K562 (cell line): ENCODE measurements around the gene SNX19. TPM values are rescaled to one million over a fixed set of nuclear protein-coding genes. Genes with fewer than 3 reads are reported as not detected.

Source experiments
- ATAC-seq: fragments of 200-7000 bp; cut with Tn5 transposase; 3 replicates; pipeline ENCODE4 v1.9.1; 2020; ENCODE audit warnings: moderate library complexity
- BruUV-seq: library from RNA; stranded (reverse); fragments of 400-500 nt; replicated peaks from 2 replicates; lab custom pipeline; 2021; lab: Mats Ljungman, UMichigan
- CTCF ChIA-PET: fragments of 300-600 bp; formaldehyde crosslinking; extraction: SDS; loops from one replicate; lab custom pipeline; 2021; ENCODE audit warnings: low intra/inter-chr PET ratio; lab: Yijun Ruan, JAX
- POLR2A ChIA-PET: fragments of 300-600, 350-650 bp; sonication (Branson Sonifier 250); formaldehyde crosslinking; extraction: SDS; loops from one replicate; lab custom pipeline; 2021; ENCODE audit warnings: antibody characterized with exemption, inconsistent platforms; lab: Yijun Ruan, JAX
- DNase-seq, 4 experiments: peaks; one replicate each; pipeline versions ENCODE4 v3.0.0 to v3.0.0-alpha.2; 2011 to 2018; ENCODE audit warnings: low spot score in 3 of 4, mixed read lengths in 3 of 4; ENCODE audit errors: extremely low read depth in 1 of 4
- FAIRE-seq: peaks from 2 replicates; lab custom pipeline; 2011; peaks lifted over from hg19 to GRCh38; lab: Jason Lieb, UNC
- H2AFZ ChIP-seq: 2 replicates; pipeline ENCODE4 v1.6.0; 2011; ENCODE audit warnings: low read depth, low read length, control low read depth, inconsistent platforms
- H3K27ac ChIP-seq: fragments of 200-600 bp; 3 replicates; pipeline ENCODE4 v1.8.0; 2011; ENCODE audit warnings: low read depth, mild to moderate bottlenecking, control low read depth, inconsistent platforms, low read length, moderate library complexity, mixed read lengths; ENCODE audit errors: extremely low read depth
- H3K27me3 ChIP-seq, 2 experiments: fragments of 300-600 bp in 1 of 2; 2 replicates in 1 of 2; 3 replicates in 1 of 2; pipeline versions ENCODE4 v1.6.0 to v1.8.0; 2011; ENCODE audit warnings: inconsistent platforms in 2 of 2, low read length in 2 of 2, mild to moderate bottlenecking in 1 of 2, mixed read lengths in 1 of 2, moderate library complexity in 1 of 2; ENCODE audit not compliant: control insufficient read depth in 2 of 2, insufficient read depth in 2 of 2
- H3K36me3 ChIP-seq: fragments of 300-600 bp; 3 replicates; pipeline ENCODE4 v1.8.0; 2011; ENCODE audit warnings: mild to moderate bottlenecking, low read length, inconsistent platforms; ENCODE audit not compliant: control insufficient read depth, insufficient read depth
- H3K4me1 ChIP-seq, 2 experiments: fragments of 200-600 bp in 1 of 2; replicated peaks in 1 of 2; 2 replicates in 1 of 2; 3 replicates in 1 of 2; pipeline versions ENCODE4 v1.5.1 to v1.8.0; 2011; ENCODE audit warnings: inconsistent platforms in 2 of 2, low read length in 2 of 2, mild to moderate bottlenecking in 1 of 2, mixed read lengths in 1 of 2, moderate library complexity in 1 of 2; ENCODE audit not compliant: control insufficient read depth in 2 of 2, insufficient read depth in 2 of 2
- H3K4me2 ChIP-seq: 2 replicates; pipeline ENCODE4 v1.6.1; 2011; ENCODE audit warnings: low read length, control low read depth, inconsistent platforms, mixed read lengths; ENCODE audit not compliant: insufficient read depth
- H3K4me3 ChIP-seq: fragments of 200-600 bp; sonication (generic), shearing (Covaris generic); 2 replicates; pipeline ENCODE4 v1.5.1; 2016; ENCODE audit warnings: control low read depth, inconsistent platforms
- H3K79me2 ChIP-seq: fragments of 200-600 bp; 3 replicates; pipeline ENCODE4 v1.8.0; 2011; ENCODE audit warnings: low read length, inconsistent platforms; ENCODE audit not compliant: control insufficient read depth, insufficient read depth
- H3K9ac ChIP-seq, 2 experiments: 2 replicates each; pipeline versions ENCODE4 v1.6.0 to v1.6.1; 2011; ENCODE audit warnings: low read depth in 2 of 2, low read length in 2 of 2, control low read depth in 1 of 2, inconsistent platforms in 1 of 2, mild to moderate bottlenecking in 1 of 2, mixed read lengths in 1 of 2; ENCODE audit not compliant: insufficient read depth in 1 of 2
- H3K9me1 ChIP-seq: one replicate; pipeline ENCODE4 v1.6.0; 2011; ENCODE audit warnings: inconsistent platforms, mild to moderate bottlenecking, low read length, moderate library complexity; ENCODE audit not compliant: control insufficient read depth, insufficient read depth
- H3K9me3 ChIP-seq: replicated peaks from 2 replicates; pipeline ENCODE4 v1.5.1; 2011; ENCODE audit warnings: low read depth, low read length, inconsistent platforms; ENCODE audit not compliant: control insufficient read depth, insufficient read depth
- H4K20me1 ChIP-seq: replicated peaks from 2 replicates; pipeline ENCODE4 v1.6.1; 2011; ENCODE audit warnings: low read length, inconsistent platforms, mixed read lengths; ENCODE audit not compliant: control insufficient read depth, insufficient read depth
- BHLHE40 ChIP-seq: IDR thresholded peaks from 2 replicates; pipeline ENCODE4 v1.6.1; 2011; ENCODE audit warnings: low read length, improper control_type of control experiment
- CBX1 ChIP-seq: sonication (generic); IDR thresholded peaks from 2 replicates; pipeline ENCODE4 v1.6.1; 2016; ENCODE audit warnings: antibody characterized with exemption, low read depth, mild to moderate bottlenecking
- HDAC1 ChIP-seq, 2 experiments: fragments of 450-650 bp; IDR thresholded peaks; 2 replicates each; pipeline ENCODE4 v1.6.1; 2016 to 2017; ENCODE audit warnings: inconsistent platforms in 1 of 2, mild to moderate bottlenecking in 1 of 2, moderate library complexity in 1 of 2
- HNRNPK ChIP-seq: fragments of 200-400 bp; formaldehyde crosslinking; IDR thresholded peaks from one replicate; pipeline ENCODE4 v1.6.1; 2018; ENCODE audit warnings: mild to moderate bottlenecking, low read depth, low read length; ENCODE audit not compliant: poor library complexity, severe bottlenecking
- KDM2B ChIP-seq: fragments of 250-450 bp; sonication (Bioruptor Pico); IDR thresholded peaks from 2 replicates; pipeline ENCODE4 v1.8.0; 2021; ENCODE audit warnings: mild to moderate bottlenecking, moderate library complexity
- MTA3 ChIP-seq: fragments of 450-650 bp; formaldehyde crosslinking; IDR thresholded peaks from 2 replicates; pipeline ENCODE4 v1.6.1; 2017; ENCODE audit warnings: mild to moderate bottlenecking, borderline replicate concordance
- NELFE ChIP-seq: IDR thresholded peaks from 2 replicates; pipeline ENCODE4 v1.6.1; 2011; ENCODE audit warnings: mild to moderate bottlenecking; ENCODE audit not compliant: insufficient read depth, insufficient read length
- TCF7 ChIP-seq: sonication (generic); IDR thresholded peaks from 2 replicates; pipeline ENCODE4 v1.6.1; 2016; ENCODE audit warnings: antibody characterized with exemption, borderline replicate concordance
- ZC3H4 ChIP-seq: sonication (generic); formaldehyde crosslinking; IDR thresholded peaks from 2 replicates; pipeline ENCODE4 v1.9.0; 2021; ENCODE audit warnings: missing genetic modification reagents, borderline replicate concordance
- ZNF12 ChIP-seq: sonication (generic); formaldehyde crosslinking; IDR thresholded peaks from 2 replicates; pipeline ENCODE4 v1.4.0; 2020; ENCODE audit warnings: mild to moderate bottlenecking, missing genetic modification reagents
- ZNF445 ChIP-seq: fragments of 250-450 bp; sonication (Bioruptor Pico); IDR thresholded peaks from 2 replicates; pipeline ENCODE4 v1.4.0; 2020; ENCODE audit warnings: low read depth, mild to moderate bottlenecking, moderate library complexity
- ZNF695 ChIP-seq: fragments of 450-650 bp; formaldehyde crosslinking; IDR thresholded peaks from 2 replicates; pipeline ENCODE4 v1.4.0; 2020; ENCODE audit warnings: mild to moderate bottlenecking, moderate library complexity
- ZNF76 ChIP-seq: fragments of 250-450 bp; sonication (Bioruptor Pico); IDR thresholded peaks from 2 replicates; pipeline ENCODE4 v1.4.0; 2020; ENCODE audit warnings: mild to moderate bottlenecking, moderate library complexity, borderline replicate concordance
- ZSCAN32 ChIP-seq: fragments of 450-650 bp; formaldehyde crosslinking; IDR thresholded peaks from 2 replicates; pipeline ENCODE4 v1.4.0; 2020; ENCODE audit warnings: mild to moderate bottlenecking, moderate library complexity
- WGBS: fragments of 100-300 bp; shearing (Covaris generic); methylation state at CpG from one replicate; pipeline ENCODE4 v1.1.6; 2016; ENCODE audit warnings: low coverage, mixed read lengths; ENCODE audit not compliant: insufficient coverage; ENCODE audit errors: missing lambda C conversion rate; 5-methylcytosine and 5-hydroxymethylcytosine counted together
- in situ Hi-C: fragments of 300-500 bp; cut with MboI; formaldehyde crosslinking; loops from 4 replicates; pipeline ENCODE4 v1.15.0; 2018; ENCODE audit warnings: inconsistent platforms, mixed read lengths
- intact Hi-C: fragments of 100-400 bp; cut with micrococcal nuclease; formaldehyde crosslinking; loops from 2 replicates; pipeline ENCODE4 v1.14.2; 2022
- polyA plus RNA-seq, 8 experiments: library from polyadenylated mRNA; depleted of rRNA in 4 of 8; stranded (reverse) in 5 of 8; unstranded in 3 of 8; fragments of >200 nt; fragmentation: Nextera tagmentation in 2 of 8; fragmentation: Illumina TruSeq in 1 of 8; extraction: Ambion mirVana in 2 of 8; extraction: Trizol in 1 of 8; gene quantifications; 2 replicates each; pipeline versions ENCODE4 v1.2.1 to v1.2.3, GENCODE V29; 2011 to 2014; ENCODE audit warnings: inconsistent platforms in 1 of 8, missing spikeins in 1 of 8
- total RNA-seq, 7 experiments: library from RNA; depleted of rRNA in 6 of 7; stranded (reverse); fragments of >200 nt in 6 of 7; fragmentation: Illumina TruSeq in 2 of 7; extraction: Trizol in 2 of 7; gene quantifications; 2 replicates each; pipeline versions ENCODE4 v1.2.1 to v1.2.3, GENCODE V29; 2011 to 2021; ENCODE audit warnings: low replicate concordance in 1 of 7

The SNX19 gene
- total and polyA plus RNA-seq, 9 of the 15 experiments (the other 6 are each of a cell fraction or from before 2014, with no cell fraction given) = 2.2 to 31.3 (median 19.6) TPM

- Histone ChIP-seq H3K9me3 (no peaks in the 10 kb centered on the region), H3K9ac (no peak overlapping the region), H3K27me3 (peaks cover 8 to 16% of the 10 kb centered on the region in 2 experiments), H3K4me2 (no peak overlapping the region), H3K4me3 (no peak overlapping the region), H3K4me1 (peaks cover 0 to 3% of the 10 kb centered on the region in 2 experiments; a peak in 1 of 5 replicates), H4K20me1 (peaks cover 8% of the 10 kb centered on the region), H2AFZ (no peak overlapping the region), H3K27ac (no peak overlapping the region), H3K36me3 (no peaks in the 10 kb centered on the region), H3K9me1 (no peaks in the 10 kb centered on the region), H3K79me2 (no peaks in the 10 kb centered on the region)
- 26% methylated on average over 7 of the region's 7 CpGs for WGBS
- no TSS peak for BruUV-seq
- FAIRE-seq (no peak), ATAC-seq (no peak), DNase-seq (no peak)
- CTCF ChIA-PET = interaction anchor here (0.6 to 8.7 kb wide), 2 partner anchors 426 to 431 kb away, joined by 3 to 259 read pairs; no protein-coding TSS in a partner anchor
- POLR2A ChIA-PET = no interaction called here
- intact Hi-C loops = no loop called here
- in situ Hi-C loops = loop anchor here (5.0 kb wide), 1 partner anchor 428 kb away; no protein-coding TSS in a partner anchor
- TF ChIP-seq BHLHE40 = no peak
- TF ChIP-seq MTA3 = no peak
- no peak for TF ChIP-seq CBX1
- no peak for TF ChIP-seq NELFE
- no peak for TF ChIP-seq ZNF76 (CRISPR knock-in tag)
- TF ChIP-seq KDM2B = no peak
- TF ChIP-seq HNRNPK = no peak
- no peak for TF ChIP-seq ZNF445 (CRISPR knock-in tag)
- no peak for TF ChIP-seq ZNF695
- TF ChIP-seq ZNF12 = no peak
- TF ChIP-seq TCF7 = no peak
- TF ChIP-seq ZSCAN32 (CRISPR knock-in tag) = no peak
- TF ChIP-seq ZC3H4 (CRISPR knock-in tag) = no peak
- TF ChIP-seq HDAC1 (IDR thresholded peaks at IDR 0.05) = no peak
These were observed 50.5 kb downstream of the SNX19 start for GRCh38 chr11:130865774-130866114.
